ENCODE results near the gene MTHFSD. TPM values are rescaled to one million over a fixed set of nuclear protein-coding genes. Genes with fewer than 3 reads are reported as not detected.

MTHFSD gene
- total and polyA plus RNA-seq, 2 of the 8 experiments (the other 6 are each of a cell fraction or from before 2014, with no cell fraction given): 7.1 to 9.8 TPM

- Histone ChIP-seq H4K8ac (ENCODE audit: extremely low read depth, insufficient read depth, low read length) (no peak overlapping the region), H3K27ac (ENCODE audit: low read depth, low read length) (no peak overlapping the region), H2BK120ac (replicated peaks; ENCODE audit: low read depth, low read length) (no peak overlapping the region), H4K5ac (ENCODE audit: insufficient read length, low read depth, low read length) (no peak overlapping the region), H2AFZ (ENCODE audit: low read length) (no peak overlapping the region), H4K20me1 (replicated peaks in 1 of 2; ENCODE audit: control insufficient read depth in 1 of 2, insufficient read depth in 2 of 2, low read length in 2 of 2) (peaks cover 17 to 22% of the 10 kb centered on the region in 2 experiments), H3K79me2 (ENCODE audit: control insufficient read depth in 1 of 2, insufficient read depth in 2 of 2, low read length in 2 of 2) (no peaks in the 10 kb centered on the region), H3K18ac (ENCODE audit: extremely low read depth, low read length) (peak overlapping the region; percentile 16; the same call in 1 of the 2 replicates), H3K23ac (ENCODE audit: insufficient read length) (no peak overlapping the region), H2BK15ac (ENCODE audit: low read length) (no peak overlapping the region), H2AK5ac (ENCODE audit: low read depth, low read length) (no peak overlapping the region), H3K9ac (replicated peaks in 1 of 4; ENCODE audit: extremely low read depth in 1 of 4, low read depth in 3 of 4, low read length in 3 of 4) (no peak overlapping the region), H3K4me2 (ENCODE audit: insufficient read depth in 1 of 2, low read depth in 2 of 2, low read length in 2 of 2) (peak overlapping the region; percentile 14 to 18; a peak in 2 of 4 replicates), H4K91ac (replicated peaks; ENCODE audit: insufficient read length, low read length) (no peak overlapping the region), H3K9me3 (ENCODE audit: insufficient read depth in 2 of 2, low read depth in 1 of 2, low read length in 1 of 2) (no peaks in the 10 kb centered on the region; a peak in 1 of 4 replicates), H3K36me3 (ENCODE audit: control insufficient read depth in 2 of 4, insufficient read depth in 4 of 4, low read length in 3 of 4) (peaks cover 0 to 8% (median 0%) of the 10 kb centered on the region in 4 experiments; a peak in 1 of 8 replicates), H2BK12ac (ENCODE audit: low read depth, low read length) (0 out of 2 replicates have a peak overlapping the region, but pooled peaks have one; percentile 43), H3K4ac (replicated peaks; ENCODE audit: insufficient read length, low read depth, low read length) (no peak overlapping the region), H3K23me2 (ENCODE audit: low read depth, low read length) (peaks cover 3% of the 10 kb centered on the region; the same call in 1 of the 2 replicates), H2BK5ac (ENCODE audit: low read depth, low read length) (no peak overlapping the region), H3K79me1 (ENCODE audit: low read depth, low read length) (no peaks in the 10 kb centered on the region), H2BK20ac (ENCODE audit: low read length) (no peak overlapping the region), H3K4me3 (ENCODE audit: extremely low read depth in 1 of 4, insufficient read depth in 2 of 4, low read depth in 3 of 4, low read length in 4 of 4) (peak overlapping the region in 1 of 4 experiments; percentile 1; a peak in 1 of 8 replicates), H3K4me1 (replicated peaks in 1 of 4; ENCODE audit: control insufficient read depth in 3 of 4, insufficient read depth in 4 of 4, low read length in 3 of 4) (peaks cover 11 to 45% (median 23%) of the 10 kb centered on the region in 4 experiments), H3K27me3 (replicated peaks in 1 of 4; ENCODE audit: control insufficient read depth in 3 of 4, extremely low read depth in 1 of 4, insufficient read depth in 3 of 4, low read length in 3 of 4) (peaks cover 86 to 99% (median 92%) of the 10 kb centered on the region in 4 experiments), H3K14ac (ENCODE audit: insufficient read length) (no peak overlapping the region), H3K56ac (replicated peaks; ENCODE audit: insufficient read length, low read depth, low read length) (no peak overlapping the region)
- TF ChIP-seq EZH2 (IDR thresholded peaks at IDR 0.05; ENCODE audit: low read depth, low read length, severe bottlenecking): peak; percentile 91
- peak; percentile 85 for TF ChIP-seq RNF2 (IDR thresholded peaks at IDR 0.05; ENCODE audit: borderline replicate concordance, low read depth, low read length, missing control alignments, poor library complexity, severe bottlenecking)
- 0 out of 2 replicates have a peak, but pooled peaks have one; percentile 35 for TF ChIP-seq TCF12 (IDR thresholded peaks at IDR 0.05; ENCODE audit: low read depth, low read length)
- no peak for TF ChIP-seq MAX (IDR thresholded peaks at IDR 0.05)
- TF ChIP-seq BACH1 (IDR thresholded peaks at IDR 0.05; ENCODE audit: low read length): no peak
- peak; percentile 82; the same call in 1 of the 2 replicates for TF ChIP-seq SUZ12 (IDR thresholded peaks at IDR 0.05; ENCODE audit: low read length)
- ChIA-PET CTCF (ENCODE audit: partially characterized antibody) (interaction anchor here (0.7 to 1.6 kb wide), 8 partner anchors 8 to 493 kb away, joined by 3 to 5 read pairs (median 3); no protein-coding TSS in a partner anchor), POLR2A (ENCODE audit: partially characterized antibody) (interaction anchor here (1.1 kb wide), 1 partner anchor 16 kb away, joined by 3 read pairs; the partner anchor contains the start of gene MTHFSD)
- DNase-seq (ENCODE audit: low read depth in 1 of 2, low spot score in 2 of 2) (no peak), FAIRE-seq (no peak)
- 5% methylated on average over 28 of the region's 28 CpGs; no CpG with 5 or more reads in 1 of the 2 experiments for WGBS, 2 experiments (ENCODE audit: extremely low coverage in 1 of 2, insufficient coverage in 1 of 2, insufficient read length in 1 of 2, insufficient replicate concordance in 2 of 2, low coverage in 1 of 2, low lambda C conversion rate in 2 of 2, missing lambda C conversion rate in 1 of 2)
Measured at GRCh38 chr16:86570558-86571529, 15.8 kb upstream of the MTHFSD start.

Data from H1 (cell line).